Measurements from ENCODE around the gene NAMPT.
"Not testable (repeated sequence)": the region's sequence is repeated elsewhere in the genome, so short reads cannot be mapped to it uniquely, and the experiment has no call there.

NAMPT gene

DNA sequence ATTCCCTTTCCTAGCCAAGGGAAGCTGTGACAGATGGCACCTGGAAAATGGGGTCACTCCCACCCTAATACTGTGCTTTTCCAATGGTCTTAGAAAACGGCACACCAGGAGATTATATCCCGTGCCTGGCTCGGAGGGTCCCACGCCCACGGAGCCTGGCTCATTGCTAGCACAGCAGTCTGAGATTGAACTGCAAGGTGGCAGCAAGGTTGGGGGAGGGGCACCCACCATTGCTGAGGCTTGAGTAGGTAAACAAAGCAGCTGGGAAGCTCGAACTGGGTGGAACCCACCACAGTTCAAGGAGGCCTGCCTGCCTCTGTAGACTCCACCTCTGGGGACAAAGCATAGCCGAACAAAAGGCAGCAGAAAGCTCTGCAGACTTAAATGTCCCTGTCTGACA, 75.8 kb downstream of the NAMPT start:
- H3K4me1 ChIP-seq (ENCODE audit: control insufficient read depth, insufficient read depth, low read length); H3K9ac ChIP-seq (ENCODE audit: low read length); H3K4me3 ChIP-seq (ENCODE audit: low read depth, low read length); H3K36me3 ChIP-seq (ENCODE audit: control insufficient read depth, insufficient read depth, low read length); H3K27ac ChIP-seq (ENCODE audit: low read depth, low read length); H3K27me3 ChIP-seq (ENCODE audit: control insufficient read depth, insufficient read depth, low read length): not testable (repeated sequence)
- H3K9me3 ChIP-seq (ENCODE audit: control insufficient read depth, insufficient read depth, low read depth, low read length) = peaks cover 22% of the 10 kb centered on the region; the same call in 1 of the 2 replicates

DNA sequence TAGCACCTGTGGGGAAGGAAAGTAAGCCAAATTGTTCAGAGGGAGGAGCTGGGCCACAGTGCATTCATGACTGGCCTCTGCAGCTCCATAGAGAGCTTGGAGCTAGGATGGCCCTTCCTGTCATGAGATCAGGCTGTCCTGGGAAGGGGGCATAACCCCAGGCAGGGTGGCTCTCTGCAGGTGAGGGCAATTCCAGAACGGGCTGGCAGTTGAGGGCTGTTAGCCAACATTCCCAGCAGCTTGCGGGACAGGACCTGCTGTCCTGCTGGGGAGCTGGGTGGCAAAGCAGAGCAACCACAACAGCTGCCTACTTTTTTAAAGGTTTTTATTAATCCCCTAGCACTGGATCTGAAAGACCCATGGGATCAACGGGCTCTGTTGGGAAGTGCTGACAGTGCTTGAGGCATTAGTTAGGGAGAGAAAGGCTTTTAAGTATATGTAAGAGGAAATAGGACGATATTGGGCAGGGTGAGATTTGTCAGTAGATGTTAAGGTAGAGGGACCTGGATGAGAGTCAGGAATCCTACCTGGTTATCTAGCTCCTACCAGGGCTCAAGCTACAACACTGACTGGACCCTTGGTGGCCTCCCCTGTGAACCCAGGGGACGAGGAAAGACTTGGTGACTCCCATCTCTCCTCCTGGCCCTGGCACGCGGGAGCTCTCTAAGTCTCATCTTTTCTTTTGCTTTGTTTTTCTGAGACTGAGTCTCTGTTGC, 77.8 kb downstream of the NAMPT start:
- peaks cover 22% of the 10 kb centered on the region; the same call in 1 of the 2 replicates for H3K9me3 ChIP-seq (ENCODE audit: control insufficient read depth, insufficient read depth, low read depth, low read length)
- no peaks in the 10 kb centered on the region for H3K36me3 ChIP-seq (ENCODE audit: control insufficient read depth, insufficient read depth, low read length)
- H3K9ac ChIP-seq (ENCODE audit: low read length) = no peak overlapping the region
- H3K27ac ChIP-seq (ENCODE audit: low read depth, low read length) = no peak overlapping the region
- H3K4me3 ChIP-seq (ENCODE audit: low read depth, low read length) = no peak overlapping the region
- H3K4me1 ChIP-seq (ENCODE audit: control insufficient read depth, insufficient read depth, low read length) = no peaks in the 10 kb centered on the region
- no peaks in the 10 kb centered on the region for H3K27me3 ChIP-seq (ENCODE audit: control insufficient read depth, insufficient read depth, low read length)

DNA sequence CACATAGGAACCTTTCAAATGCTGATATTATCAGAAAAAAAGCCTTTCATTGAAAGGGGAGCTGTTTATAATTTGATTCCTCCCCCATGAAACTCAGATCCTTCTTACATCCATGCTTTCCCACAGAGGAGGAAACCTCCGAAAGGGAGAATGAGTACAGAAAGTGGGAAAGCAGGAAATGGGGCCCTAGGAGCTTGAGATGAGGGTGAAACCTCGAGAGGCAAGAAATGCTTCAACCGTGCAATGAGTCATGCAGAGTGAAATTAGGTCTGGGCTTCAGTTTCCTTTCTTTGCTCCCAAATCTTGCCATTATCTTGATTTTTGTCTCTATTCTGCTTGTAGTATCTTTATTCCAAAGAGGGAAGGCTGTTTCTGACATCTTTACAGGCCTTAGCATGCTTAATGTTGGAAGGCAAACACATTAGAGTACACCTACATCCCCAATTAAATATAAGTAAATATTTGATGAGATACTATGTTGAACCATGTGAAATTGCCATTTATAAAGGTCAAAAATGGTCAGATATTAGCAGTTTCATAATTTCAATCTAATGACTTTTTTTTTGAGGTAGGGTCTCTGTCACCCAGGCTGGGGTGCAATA, 79.1 kb downstream of the NAMPT start:
- Histone ChIP-seq H3K9ac (ENCODE audit: low read length) (no peak overlapping the region), H3K27ac (ENCODE audit: low read depth, low read length) (no peak overlapping the region), H3K4me1 (ENCODE audit: control insufficient read depth, insufficient read depth, low read length) (no peaks in the 10 kb centered on the region), H3K36me3 (ENCODE audit: control insufficient read depth, insufficient read depth, low read length) (no peaks in the 10 kb centered on the region), H3K4me3 (ENCODE audit: low read depth, low read length) (no peak overlapping the region), H3K27me3 (ENCODE audit: control insufficient read depth, insufficient read depth, low read length) (no peaks in the 10 kb centered on the region), H3K9me3 (ENCODE audit: control insufficient read depth, insufficient read depth, low read depth, low read length) (peaks cover 22% of the 10 kb centered on the region; the same call in 1 of the 2 replicates)

DNA sequence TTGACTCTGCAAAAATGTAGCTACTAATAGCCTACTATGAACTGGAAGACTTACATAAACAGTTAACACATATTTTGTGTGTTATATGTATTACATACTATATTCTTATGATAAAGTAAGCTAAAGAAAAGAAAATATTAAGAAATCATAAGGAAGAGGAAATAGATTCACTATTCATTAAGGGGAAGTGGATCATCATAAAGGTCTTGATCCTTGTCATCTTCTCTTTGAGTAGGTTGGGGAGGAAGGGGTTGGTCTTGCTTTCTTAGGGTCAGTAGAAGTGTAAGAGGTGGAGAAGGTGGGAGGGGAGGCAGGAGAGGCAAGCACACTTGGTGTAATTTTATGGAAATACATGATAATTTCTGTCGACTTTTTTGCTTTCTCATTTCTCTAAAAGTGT, 81.3 kb downstream of the NAMPT start:
- H3K27ac ChIP-seq (ENCODE audit: low read depth, low read length) = no peak overlapping the region
- H3K4me3 ChIP-seq (ENCODE audit: low read depth, low read length) = no peak overlapping the region
- no peaks in the 10 kb centered on the region for H3K4me1 ChIP-seq (ENCODE audit: control insufficient read depth, insufficient read depth, low read length)
- no peaks in the 10 kb centered on the region for H3K27me3 ChIP-seq (ENCODE audit: control insufficient read depth, insufficient read depth, low read length)
- H3K9ac ChIP-seq (ENCODE audit: low read length) = no peak overlapping the region
- H3K9me3 ChIP-seq (ENCODE audit: control insufficient read depth, insufficient read depth, low read depth, low read length) = peaks cover 14% of the 10 kb centered on the region; the same call in 1 of the 2 replicates
- H3K36me3 ChIP-seq (ENCODE audit: control insufficient read depth, insufficient read depth, low read length) = no peaks in the 10 kb centered on the region

DNA sequence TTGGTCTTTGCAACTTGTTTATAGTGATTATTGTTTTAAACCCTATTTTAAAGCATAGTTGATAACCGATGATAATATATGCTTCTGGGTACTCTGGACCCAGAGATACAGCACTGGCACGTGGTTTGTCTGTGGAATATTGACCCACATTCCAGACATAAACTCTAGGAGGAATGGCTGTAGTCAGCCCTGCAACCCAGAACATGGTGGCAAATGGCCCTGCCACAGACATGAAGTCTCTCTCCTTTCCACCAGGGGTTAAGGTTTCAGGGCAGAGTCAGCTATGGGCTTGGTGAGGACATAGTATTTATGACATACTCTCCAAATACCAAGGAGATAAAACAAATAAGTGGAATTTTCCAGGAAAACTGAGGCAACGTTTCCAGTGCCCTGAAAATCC, 83.6 kb downstream of the NAMPT start:
- H3K27me3 ChIP-seq (ENCODE audit: control insufficient read depth, insufficient read depth, low read length) = no peaks in the 10 kb centered on the region
- H3K4me3 ChIP-seq (ENCODE audit: low read depth, low read length) = no peak overlapping the region

DNA sequence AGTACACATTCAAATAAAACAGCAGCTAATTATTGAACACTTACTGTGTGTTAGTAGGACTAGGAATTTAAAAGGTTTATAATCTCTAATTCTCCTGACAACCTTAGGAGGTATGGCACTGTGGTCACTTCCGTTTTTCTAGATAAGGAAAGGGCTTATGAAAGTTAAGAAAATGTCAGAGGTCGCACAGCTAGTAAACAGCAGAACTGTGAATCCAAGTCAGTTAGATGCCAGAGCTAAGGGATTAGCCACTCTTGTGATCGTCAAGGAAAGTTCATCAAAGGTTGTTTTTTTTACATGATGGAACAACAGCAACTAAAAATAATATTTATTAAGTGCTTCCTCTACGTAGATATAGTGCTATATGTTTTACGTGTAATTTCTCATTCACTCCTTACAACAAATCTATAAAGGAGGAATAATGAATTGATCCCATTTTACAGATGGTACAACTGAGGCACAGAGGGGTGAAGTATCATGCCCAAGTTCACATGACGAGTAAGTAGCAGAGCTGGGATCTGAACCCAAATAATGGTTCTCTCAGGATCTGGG, 84.9 kb downstream of the NAMPT start:
- Histone ChIP-seq H3K4me1 (ENCODE audit: control insufficient read depth, insufficient read depth, low read length) (no peaks in the 10 kb centered on the region), H3K4me3 (ENCODE audit: low read depth, low read length) (no peak overlapping the region), H3K9me3 (ENCODE audit: control insufficient read depth, insufficient read depth, low read depth, low read length) (no peaks in the 10 kb centered on the region), H3K27me3 (ENCODE audit: control insufficient read depth, insufficient read depth, low read length) (no peaks in the 10 kb centered on the region), H3K9ac (ENCODE audit: low read length) (no peak overlapping the region), H3K27ac (ENCODE audit: low read depth, low read length) (no peak overlapping the region), H3K36me3 (ENCODE audit: control insufficient read depth, insufficient read depth, low read length) (no peaks in the 10 kb centered on the region)

More for the DNA sequence above, 83.6 kb downstream of the NAMPT start:
- Histone ChIP-seq H3K9me3 (ENCODE audit: control insufficient read depth, insufficient read depth, low read depth, low read length) (no peaks in the 10 kb centered on the region), H3K36me3 (ENCODE audit: control insufficient read depth, insufficient read depth, low read length) (no peaks in the 10 kb centered on the region), H3K9ac (ENCODE audit: low read length) (no peak overlapping the region), H3K27ac (ENCODE audit: low read depth, low read length) (no peak overlapping the region), H3K4me1 (ENCODE audit: control insufficient read depth, insufficient read depth, low read length) (no peaks in the 10 kb centered on the region)

DNA sequence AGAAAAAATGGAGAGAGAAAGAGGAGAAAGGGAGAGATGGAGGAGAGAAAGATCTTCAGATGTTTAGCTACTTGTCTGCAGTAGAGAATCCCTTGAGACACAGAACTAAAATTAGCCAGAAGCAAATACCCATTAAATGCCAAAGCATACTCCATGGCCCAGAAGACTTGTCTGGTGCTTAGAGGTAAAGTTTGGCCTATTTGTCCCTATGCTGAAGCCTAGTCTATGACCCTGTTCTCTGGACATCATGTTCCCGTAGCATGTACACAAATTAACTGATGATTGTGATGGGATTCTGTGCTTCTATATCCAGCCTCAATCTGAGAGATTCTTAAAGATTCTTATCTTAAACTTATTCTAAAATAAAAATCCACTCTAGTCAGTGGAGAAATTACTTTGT, 85.8 kb downstream of the NAMPT start:
- H3K9me3 ChIP-seq (ENCODE audit: control insufficient read depth, insufficient read depth, low read depth, low read length) = no peaks in the 10 kb centered on the region
- H3K4me1 ChIP-seq (ENCODE audit: control insufficient read depth, insufficient read depth, low read length) = no peaks in the 10 kb centered on the region
- H3K9ac ChIP-seq (ENCODE audit: low read length) = no peak overlapping the region
- no peaks in the 10 kb centered on the region for H3K36me3 ChIP-seq (ENCODE audit: control insufficient read depth, insufficient read depth, low read length)
- H3K27ac ChIP-seq (ENCODE audit: low read depth, low read length) = no peak overlapping the region
- H3K4me3 ChIP-seq (ENCODE audit: low read depth, low read length) = no peak overlapping the region
- H3K27me3 ChIP-seq (ENCODE audit: control insufficient read depth, insufficient read depth, low read length) = no peaks in the 10 kb centered on the region

All from HUES6 (cell line).